HG02798 (cell line): ENCODE data around the gene TCP11.
"Not testable (repeated sequence)": the region's sequence is repeated elsewhere in the genome, so short reads cannot be mapped to it uniquely, and the experiment has no call there.

Experiments
- ATAC-seq: cut with Tn5 transposase; IDR thresholded peaks from one replicate; pipeline ENCODE4 v1.9.1; 2021; ENCODE audit warnings: mild to moderate bottlenecking; ENCODE audit not compliant: unreplicated experiment, poor library complexity

Gene TCP11

DNA sequence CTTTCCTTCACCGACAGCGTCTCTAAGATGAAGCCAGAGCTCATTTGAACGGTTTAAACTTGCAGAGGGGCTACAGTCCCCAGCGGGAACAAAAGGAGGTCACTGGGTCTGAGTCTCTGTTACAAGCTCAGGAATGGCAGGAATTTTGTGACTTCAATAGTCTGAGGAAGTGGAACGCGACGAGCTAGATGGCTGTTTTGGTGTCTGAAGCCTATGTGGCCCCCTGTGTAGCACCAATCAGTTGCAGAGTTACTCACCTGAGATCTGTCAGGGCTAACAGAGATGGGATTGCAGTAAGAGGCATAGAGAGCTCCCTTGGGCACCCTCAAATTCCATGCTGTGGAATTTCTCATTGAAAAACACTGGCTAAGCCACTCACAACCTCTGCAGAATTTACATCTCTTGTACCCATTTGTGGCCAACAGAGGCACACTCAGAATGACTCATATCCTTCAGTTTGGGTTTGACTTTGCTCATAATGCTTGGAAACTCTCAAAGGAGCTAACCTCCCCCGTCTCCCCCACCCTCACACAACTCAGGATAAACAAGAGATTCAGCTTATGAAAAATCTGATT is 7.1 kb upstream of the TCP11 start:
- ATAC-seq: no peak

DNA sequence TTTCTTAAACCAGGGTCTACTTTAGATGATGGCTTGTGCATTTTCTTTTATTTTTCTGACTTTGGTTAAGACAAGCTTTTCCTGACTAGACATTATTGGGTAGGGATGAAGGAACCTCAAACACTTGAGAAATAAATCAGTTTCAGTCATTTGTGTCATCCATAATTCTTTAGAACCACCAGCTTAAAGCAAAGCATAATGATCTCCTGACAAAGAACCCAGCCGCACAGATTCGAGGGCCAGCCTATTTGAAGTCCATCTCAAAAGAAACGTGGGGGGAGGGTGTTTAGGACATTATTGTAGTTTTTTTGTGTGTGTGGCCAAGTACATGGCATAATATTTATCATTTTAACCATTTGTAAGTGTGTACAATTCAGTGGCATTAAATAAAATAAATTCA is 6.3 kb upstream of the TCP11 start:
- ATAC-seq: no peak

DNA sequence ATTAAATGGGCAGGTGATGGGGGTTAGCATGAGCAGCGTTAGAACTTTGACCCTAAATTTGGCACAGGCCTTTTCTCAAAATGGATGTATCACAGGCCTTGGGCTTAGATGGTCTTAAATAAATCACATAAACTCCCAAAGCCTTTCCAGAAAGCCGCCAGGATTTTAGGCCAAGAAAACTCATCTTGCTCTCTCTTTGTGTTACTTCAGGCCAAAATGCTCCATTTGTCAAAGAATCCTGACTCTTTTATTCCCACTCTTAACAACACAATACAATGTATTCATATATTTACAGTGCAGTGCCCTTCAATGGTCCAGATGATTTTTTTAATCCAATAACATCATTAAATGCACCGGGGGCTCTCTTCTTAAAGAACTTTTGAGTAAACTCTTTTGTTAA is 5.9 kb upstream of the TCP11 start:
- no peak for ATAC-seq

DNA sequence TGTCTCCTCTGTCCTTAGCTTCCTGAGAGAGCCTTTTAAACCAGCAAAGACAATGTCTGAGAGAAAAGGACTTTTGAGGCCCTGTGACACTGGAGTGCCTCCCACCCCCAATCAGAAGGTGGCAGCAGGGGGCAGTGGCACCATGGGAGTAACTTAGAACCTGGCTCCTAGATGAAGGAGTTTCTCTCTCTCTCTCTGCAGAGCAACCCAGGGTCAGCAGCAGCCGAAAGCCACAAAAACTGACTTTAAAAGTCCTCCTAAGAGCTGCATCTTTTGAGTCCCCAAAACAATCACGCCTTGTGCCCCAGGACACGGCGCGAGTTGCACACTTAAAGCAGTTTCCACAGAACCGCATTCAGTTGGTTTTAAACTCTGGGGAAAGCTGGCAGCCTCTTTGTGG is 5.3 kb upstream of the TCP11 start:
- ATAC-seq: no peak

DNA sequence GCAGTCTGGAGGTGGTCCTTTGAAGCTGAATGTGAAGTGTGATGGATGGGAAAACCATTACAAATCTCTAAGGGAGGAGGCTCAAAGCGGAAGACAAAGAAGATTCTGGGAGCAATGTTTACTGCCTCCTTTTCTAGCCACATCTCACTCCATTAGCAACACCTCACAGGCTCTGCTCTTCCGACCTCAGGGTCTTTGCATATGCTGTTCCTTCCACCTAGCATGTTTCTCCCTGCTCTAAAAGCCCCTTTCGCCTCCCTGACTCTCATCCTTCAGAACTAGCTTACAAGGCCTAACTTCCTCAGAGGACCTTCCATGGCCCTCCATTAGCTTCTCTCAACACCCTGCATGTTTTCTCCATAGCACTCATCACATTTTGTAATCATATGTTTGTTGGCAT is 4.6 kb upstream of the TCP11 start:
- no peak for ATAC-seq

DNA sequence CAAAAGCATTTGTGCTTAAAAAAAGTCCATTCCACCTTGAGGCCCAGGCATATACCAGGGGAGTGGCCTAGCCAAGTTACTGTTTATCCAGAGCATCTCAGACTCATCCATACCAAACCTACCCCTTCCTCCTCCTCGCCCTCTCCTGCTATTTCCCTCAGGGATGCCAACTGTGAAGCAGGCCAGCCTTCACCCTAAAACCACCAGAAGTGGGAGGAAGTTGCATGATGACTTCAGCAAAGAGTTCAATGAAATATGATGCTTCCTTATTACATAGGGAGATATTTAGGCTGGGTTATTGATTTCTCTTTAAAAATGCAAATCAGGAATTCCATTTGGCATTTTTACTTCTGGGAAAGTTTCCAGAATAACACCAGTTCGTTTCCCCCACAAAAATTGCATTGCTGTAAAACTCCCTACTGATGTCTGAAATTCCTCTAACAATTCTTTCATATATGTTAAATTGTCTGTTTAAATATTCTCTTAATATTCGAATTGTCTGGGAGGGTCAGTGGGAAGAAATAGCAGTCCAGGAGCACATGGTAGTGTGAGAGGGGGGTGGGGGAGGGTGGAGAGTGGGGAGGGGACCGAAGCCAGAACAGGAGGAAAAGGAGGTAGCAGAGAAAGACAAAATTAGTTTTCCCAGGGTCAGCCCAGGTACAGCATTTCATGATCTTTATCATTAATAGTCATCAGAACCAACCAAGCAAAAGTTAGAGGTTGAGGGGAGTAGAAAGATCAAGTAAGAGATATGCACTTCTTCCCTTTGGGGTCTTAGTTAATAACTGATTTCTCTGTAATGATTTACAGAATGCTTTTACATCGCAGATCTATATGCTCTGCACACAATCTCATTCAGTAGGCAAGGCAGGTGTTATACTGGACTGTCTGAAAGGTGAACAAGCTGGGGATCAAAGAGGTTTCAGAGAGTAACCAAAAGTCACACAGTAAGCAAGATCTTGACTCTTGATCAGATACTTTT is 1.7 kb upstream of the TCP11 start:
- ATAC-seq: no peak

DNA sequence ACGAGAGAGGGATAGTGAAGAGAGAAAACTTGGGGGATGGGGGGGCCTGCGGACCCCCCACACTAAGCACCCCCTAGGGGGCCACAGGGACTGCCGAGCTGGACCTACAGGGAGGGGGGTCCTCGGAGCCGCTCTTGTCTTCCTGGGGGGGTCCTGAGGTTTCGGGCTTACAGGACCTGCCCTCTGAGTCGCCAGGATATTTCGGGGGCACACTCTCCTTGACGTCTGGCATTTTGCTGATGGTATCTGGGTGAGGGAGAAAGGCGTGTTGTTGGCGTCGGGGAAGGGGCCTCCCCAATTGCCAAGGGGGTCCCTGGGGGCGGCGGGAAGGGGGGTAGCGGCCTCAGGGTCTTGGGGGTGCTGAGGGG is 516 bp downstream of the TCP11 start:
- ATAC-seq: no peak

DNA sequence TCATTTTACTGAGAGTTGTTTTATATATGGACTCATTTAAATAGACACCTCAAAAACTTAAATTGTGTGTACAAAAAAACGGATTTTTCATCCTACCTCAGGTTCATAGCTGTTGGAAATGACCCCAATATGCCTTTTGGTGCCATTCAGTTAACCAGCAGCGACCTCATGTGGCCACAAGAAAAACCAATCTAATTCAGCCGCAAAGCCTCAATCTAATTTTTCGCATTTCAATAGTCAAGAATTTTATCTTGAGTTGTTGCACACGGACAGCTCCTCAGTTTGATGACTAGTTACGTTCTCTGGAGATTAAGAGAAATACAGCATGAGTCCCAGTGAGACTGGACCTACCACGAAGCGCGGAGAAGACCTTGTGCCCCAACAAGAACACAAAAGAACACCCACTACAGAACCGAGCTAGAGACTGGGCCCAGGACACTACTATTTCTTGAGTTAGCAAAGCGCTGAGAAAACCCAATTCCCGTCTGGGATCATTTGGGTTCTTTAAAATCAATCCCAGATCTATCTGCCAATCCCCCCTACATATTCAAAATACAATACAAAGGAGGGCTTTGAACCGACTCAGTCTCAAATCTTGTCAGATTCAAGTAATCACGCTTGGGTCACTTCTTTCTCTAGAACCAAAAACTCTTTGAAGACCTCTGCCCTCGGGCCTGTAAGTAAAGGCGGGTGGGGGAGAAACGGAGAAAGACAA is 1.1 kb downstream of the TCP11 start:
- no peak for ATAC-seq

DNA sequence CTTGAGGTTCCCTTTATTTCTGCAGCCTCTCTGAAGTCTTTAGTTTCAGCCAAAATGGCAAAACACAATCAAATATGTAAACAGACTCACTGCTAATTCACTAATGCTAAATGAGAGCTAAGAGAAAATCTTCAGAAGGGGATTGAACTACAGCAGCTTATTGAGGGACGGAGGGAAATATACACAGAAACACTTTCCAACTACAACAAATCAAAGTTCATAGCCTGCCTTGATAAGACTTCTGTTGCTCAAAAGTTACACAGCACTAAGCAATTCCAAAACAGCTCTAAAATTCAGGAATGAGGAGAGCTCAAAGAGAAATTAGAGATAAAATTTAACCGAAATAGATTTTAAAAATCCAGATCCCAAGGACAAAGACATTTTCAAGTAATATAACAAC is 1.7 kb downstream of the TCP11 start:
- ATAC-seq: no peak

DNA sequence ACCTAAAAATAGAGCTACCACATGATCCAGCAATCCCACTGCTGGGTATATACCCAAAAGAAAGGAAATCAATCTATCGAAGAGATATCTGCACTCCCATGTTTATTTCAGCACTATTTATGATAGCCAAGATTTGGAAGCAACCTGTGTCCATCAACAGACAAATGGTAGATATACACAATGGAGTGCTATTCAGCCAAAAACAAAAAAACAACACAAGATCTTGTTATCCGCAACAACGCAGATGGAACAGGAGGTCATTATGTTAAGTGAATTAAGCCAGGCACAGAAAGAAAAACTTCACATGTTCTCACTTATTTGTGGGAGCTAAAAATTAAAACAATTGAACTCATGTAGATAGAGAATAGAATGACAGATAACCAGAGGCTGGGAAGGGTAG is 2.9 kb downstream of the TCP11 start:
- not testable (repeated sequence) for ATAC-seq

DNA sequence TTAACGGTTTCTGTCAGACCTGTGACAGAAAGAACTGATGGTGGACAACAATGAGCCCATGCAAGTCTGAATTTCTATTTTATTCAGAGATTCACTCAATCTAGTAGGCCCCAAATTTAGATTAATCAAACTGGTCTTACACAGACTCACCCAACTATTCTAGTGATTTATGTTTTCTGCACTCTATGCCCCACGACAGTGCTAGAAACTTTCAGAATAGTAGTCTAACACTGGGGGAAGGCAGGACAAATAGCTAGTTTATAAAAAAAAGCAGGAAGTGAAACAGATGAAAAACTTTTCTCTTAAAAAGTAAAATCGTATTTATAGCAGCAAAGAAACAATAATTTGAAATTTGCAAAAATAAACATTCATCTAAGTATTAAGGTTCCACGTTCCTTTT is 5.0 kb downstream of the TCP11 start:
- ATAC-seq: no peak

DNA sequence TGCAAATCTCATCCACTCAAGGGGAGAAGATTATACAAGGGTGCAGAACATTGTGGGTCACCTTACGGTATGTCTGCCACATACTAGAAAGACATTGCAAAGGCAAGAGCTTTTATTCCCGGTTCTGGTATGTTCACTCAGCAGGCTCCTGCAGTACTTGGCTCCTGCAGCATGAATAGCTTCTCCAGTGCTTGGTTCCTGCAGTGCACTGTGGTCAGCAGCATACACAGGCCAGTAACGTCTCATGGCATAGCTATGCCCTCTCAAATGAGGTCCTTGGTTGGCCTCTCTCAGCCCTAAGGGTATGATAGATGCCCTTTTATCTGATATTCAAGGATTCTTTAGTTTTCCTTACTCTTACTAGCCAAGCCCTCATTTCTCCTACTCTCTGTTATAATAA is 12.6 kb downstream of the TCP11 start:
- ATAC-seq: no peak

DNA sequence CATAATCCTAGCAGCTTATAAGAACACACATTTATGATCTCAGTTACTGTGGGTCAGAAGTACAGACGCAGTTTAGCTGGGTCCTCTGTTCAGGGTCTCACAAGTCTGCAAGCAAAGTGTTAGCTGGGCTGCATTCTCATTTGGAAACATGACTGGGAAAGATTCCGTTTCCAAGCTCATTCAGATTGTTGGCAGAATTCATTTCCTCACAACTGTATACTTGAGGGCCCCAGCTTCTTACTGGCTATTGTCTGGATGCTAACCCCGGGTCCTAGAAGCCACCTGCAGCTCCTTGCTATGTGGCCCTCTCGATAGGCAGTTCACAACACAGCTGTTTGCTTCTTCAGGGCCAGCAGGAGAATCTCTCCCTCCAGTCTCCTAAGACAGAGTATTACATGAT is 13.1 kb downstream of the TCP11 start:
- ATAC-seq: no peak

DNA sequence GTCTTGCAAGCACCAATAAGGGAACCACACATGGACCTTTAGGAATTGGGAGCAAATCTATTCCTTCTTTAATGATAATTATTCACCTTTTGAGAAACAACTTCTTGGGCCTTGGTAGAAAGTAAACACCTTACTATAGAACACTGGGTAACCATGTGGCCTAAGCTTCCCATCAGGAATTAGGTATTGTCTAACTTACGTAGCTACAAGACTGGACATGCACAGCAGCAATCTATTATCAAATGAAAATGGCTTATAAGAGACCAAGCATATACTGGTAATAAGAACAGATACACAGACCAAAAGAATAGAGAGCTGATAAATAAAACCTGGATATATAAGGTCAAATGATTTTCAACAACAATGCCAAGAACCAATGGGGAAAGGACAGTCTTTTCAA is 16.8 kb downstream of the TCP11 start:
- ATAC-seq: no peak

DNA sequence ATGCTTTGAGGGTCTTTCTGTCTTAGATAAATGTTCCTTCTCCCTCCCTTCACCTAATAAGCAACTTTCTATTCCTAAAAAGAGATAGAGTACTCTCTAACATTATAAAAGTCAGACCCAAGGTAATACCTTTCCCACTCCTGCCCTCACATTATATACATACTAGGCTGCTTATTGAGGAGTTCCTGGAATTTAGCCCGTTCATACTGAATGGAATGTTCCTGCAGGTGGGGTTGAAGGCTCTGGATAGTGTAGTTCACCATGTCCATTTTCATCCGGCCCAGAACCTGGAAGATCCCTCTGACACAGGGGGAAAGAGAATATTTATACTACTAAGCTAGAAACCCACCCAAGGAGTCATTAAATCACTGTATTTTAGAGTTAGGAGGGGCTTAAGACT is 20.4 kb downstream of the TCP11 start:
- no peak for ATAC-seq

DNA sequence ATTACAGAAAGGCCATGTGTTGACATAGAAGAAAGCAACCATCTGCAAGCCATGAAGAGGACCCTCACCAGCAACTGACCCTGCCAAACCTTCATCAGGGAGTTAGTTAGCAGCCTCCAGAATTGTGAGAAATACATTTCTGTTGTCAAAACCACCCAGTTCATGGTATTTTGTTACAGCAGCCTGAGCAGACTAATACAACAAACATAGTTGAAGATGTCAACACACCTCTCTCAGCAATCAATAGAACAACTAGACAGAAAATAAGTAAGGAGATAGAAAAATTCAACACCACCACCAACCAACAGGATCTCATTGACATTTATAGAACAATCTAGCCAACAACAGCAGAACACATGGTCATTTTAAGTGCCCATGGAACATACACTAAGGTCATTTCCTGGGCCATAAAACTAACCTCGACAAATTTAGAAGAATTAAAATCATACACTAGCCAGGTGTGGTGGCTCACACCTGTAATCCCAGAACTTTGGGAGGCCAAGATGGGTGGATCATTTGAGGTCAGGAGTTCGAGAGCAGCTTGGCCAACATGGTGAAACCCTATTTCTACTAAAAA is 32.7 kb downstream of the TCP11 start:
- no peak for ATAC-seq

DNA sequence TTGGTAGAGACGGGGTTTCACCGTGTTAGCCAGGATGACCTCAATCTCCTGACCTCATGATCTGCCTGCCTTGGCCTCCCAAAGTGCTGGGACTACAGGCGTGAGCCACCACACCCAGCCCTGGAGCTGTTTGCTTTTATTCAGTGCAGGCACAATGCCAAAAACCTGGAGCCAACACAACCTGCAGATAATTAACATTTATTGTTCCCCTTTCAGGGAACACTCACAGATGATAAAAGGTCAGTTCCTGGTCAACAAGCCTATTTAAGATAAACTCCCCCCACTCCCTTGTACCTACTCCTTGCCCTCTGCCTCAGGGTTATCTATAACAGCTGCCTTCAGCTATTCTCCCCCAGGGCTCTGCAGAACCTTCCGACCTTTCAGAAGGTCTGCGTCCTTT is 33.4 kb downstream of the TCP11 start:
- ATAC-seq: not testable (repeated sequence)

DNA sequence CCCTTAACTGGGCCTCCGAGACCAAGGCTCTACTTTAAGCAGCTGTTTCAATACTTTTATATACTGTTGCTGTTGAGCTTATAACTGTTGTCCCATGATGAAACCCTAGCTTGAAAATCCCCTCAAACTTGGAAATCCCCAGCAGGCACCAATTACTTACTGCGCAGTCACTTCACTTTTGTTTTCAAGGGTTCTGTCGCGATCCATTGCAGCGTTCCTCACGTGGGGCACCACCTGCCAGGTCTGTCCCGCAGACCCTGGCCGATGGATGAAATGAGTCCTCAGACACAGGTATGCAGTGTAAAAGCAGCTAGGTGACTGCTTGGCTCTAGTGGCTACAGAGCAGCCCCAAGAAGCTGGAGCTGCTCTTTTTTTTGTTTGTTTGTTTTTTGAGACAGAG is 33.9 kb downstream of the TCP11 start:
- ATAC-seq: not testable (repeated sequence)

DNA sequence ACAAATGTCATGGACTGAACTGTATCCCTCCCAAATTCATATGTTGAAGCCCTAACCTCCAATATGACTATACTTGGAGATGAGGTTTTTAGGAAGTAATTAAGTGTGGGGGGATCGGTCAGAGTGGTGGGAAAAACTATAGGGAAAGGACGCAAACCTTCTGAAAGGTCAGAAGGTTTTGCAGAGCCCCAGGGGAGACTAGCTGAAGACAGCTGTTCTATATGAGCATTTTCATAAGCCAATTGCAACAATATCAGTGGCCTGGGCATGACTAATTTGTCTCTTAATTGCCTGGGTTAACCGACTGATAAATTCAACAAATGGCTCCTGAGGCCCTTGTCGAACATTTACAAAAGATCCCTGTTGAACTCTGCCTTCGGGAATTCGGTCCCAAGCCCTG is 35.1 kb downstream of the TCP11 start:
- not testable (repeated sequence) for ATAC-seq

DNA sequence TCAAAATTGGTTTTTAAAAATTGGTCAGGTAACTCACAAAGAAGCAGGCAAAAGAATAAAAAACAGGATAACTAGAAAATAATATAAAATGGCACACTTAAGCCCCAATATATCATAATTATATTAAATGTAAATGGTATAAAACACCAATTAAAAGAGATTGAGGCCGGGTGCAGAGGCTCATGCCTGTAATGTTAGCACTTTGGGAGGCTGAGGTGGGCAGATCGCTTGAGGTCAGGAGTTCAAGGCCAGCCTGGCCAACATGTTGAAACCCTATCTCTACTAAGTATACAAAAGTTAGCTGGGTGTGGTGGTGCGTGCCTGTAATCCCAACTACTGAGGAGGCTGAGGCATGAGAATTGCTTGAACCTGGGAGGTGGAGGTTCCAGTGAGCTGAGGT is 36.1 kb downstream of the TCP11 start:
- no peak for ATAC-seq

DNA sequence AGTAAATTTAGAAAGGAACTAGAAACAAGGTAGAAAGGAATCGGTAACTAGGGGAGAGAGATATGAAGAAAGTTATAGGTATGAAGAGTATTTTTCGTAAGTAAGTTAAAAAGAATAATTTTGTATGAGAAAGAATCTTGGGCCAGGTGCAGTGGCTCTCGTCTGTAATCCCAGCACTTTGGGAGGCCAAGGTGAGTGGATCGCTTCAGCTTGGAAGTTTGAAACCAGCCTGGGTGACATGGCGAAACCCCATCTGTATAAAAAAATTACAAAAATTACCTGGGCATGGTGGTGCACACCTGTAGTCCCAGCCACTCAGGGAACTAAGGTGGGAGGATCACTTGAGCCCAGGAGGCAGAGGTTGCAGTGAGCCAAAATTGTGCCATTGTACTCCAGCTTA is 42.0 kb downstream of the TCP11 start:
- ATAC-seq: no peak
